Right lobe of liver (tissue), 4 donors: ENCODE measurements around the gene OST4.

Experiments used
- CTCF ChIP-seq, 4 donors: fragments of 200-600 bp in 3 of 4; fragments of 450-650 bp in 1 of 4; IDR thresholded peaks; one replicate each; pipeline versions ENCODE4 v1.5.1 to v1.8.0; 2016 to 2022; ENCODE audit warnings: antibody characterized with exemption in 4 of 4, mild to moderate bottlenecking in 2 of 4
- POLR2A ChIP-seq: fragments of 450-650 bp; IDR thresholded peaks from one replicate; pipeline ENCODE4 v1.6.1; 2017; ENCODE audit warnings: antibody characterized with exemption, mild to moderate bottlenecking
- donor health status: DM: no; HTN: no; CAD: no.
- donor health status: DM: no; HTN: no; CAD: no.
- donor health status: DM: no; HTN: yes; CAD: no.

GRCh38 chr2:27025861-27026851, 45.3 kb downstream of the OST4 start:
- TF ChIP-seq CTCF (IDR thresholded peaks at IDR 0.05) (no peak), POLR2A (no peak)
